ENCODE measurements around the gene MGLL. TPM values are rescaled to one million over a fixed set of nuclear protein-coding genes. Genes with fewer than 3 reads are reported as not detected.
A peak's percentile ranks its signal among the peaks of the same experiment; 100 is the strongest.

The MGLL gene
- total RNA-seq, 4 donors from 2014 or later, result 26.5 to 50.2 (median 43.8) TPM

DNA sequence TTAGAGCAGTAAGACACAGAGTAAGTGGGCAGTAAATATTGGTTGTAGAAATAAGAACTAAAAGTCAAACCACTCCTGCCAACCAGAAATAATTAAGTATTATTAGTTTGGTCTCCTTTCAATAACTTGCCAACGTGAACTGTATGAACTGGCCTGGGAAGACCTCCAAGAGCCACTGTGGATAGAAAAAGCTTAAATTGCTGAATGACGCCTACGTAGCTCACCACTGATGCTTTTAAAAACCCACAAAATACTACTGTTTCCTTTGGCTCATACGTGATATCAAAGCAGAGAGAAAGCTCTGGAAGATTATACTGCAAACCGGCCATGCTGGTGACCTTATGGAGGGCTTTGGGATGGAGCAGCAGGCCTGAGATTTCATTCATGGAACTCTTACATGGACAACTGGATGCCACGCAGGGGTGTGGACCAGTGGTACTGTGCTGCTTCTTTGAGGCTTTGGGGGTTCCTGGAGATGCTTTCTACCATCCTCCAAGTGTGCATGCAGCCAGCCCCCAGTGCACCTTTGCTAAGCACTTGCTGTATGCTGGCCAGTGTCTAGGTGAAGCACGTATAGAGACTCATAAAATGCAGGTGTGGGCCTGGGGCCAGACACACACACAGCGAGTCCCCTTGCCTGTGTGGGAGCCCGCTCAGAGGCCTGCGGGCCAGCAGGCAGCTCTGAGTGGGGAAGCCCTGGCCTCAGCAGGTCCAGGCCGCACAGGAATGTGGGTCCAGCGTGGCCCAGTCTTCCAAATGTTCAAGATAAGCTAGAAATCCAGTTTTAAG lies 82.8 kb downstream of the MGLL start:
- no peak for TF ChIP-seq POLR2A (IDR thresholded peaks at IDR 0.05)
- TF ChIP-seq, protein P1, sequence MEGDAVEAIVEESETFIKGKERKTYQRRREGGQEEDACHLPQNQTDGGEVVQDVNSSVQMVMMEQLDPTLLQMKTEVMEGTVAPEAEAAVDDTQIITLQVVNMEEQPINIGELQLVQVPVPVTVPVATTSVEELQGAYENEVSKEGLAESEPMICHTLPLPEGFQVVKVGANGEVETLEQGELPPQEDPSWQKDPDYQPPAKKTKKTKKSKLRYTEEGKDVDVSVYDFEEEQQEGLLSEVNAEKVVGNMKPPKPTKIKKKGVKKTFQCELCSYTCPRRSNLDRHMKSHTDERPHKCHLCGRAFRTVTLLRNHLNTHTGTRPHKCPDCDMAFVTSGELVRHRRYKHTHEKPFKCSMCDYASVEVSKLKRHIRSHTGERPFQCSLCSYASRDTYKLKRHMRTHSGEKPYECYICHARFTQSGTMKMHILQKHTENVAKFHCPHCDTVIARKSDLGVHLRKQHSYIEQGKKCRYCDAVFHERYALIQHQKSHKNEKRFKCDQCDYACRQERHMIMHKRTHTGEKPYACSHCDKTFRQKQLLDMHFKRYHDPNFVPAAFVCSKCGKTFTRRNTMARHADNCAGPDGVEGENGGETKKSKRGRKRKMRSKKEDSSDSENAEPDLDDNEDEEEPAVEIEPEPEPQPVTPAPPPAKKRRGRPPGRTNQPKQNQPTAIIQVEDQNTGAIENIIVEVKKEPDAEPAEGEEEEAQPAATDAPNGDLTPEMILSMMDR (IDR thresholded peaks at IDR 0.05 in 4 of 5, conservative IDR thresholded peaks at IDR 0.05 in 1 of 5), result no peak
- DNase-seq, result no peak
- ATAC-seq, result no peak
- Histone ChIP-seq H3K9me3 (no peaks in the 10 kb centered on the region), H3K27ac (peak overlapping the region; percentile 53 to 86 (median 78)), H3K4me1 (peaks cover 52 to 55% of the 10 kb centered on the region in 2 donors), H3K4me3 (no peak overlapping the region), H3K27me3 (no peaks in the 10 kb centered on the region), H3K36me3 (no peaks in the 10 kb centered on the region)
- intact Hi-C loops (cut with DNase I; ENCODE audit: low total_unique reads), result no loop called here
- in situ Hi-C loops (cut with MboI; ENCODE audit: low sequenced_read_pairs in 4 of 4), result no loop called here

DNA sequence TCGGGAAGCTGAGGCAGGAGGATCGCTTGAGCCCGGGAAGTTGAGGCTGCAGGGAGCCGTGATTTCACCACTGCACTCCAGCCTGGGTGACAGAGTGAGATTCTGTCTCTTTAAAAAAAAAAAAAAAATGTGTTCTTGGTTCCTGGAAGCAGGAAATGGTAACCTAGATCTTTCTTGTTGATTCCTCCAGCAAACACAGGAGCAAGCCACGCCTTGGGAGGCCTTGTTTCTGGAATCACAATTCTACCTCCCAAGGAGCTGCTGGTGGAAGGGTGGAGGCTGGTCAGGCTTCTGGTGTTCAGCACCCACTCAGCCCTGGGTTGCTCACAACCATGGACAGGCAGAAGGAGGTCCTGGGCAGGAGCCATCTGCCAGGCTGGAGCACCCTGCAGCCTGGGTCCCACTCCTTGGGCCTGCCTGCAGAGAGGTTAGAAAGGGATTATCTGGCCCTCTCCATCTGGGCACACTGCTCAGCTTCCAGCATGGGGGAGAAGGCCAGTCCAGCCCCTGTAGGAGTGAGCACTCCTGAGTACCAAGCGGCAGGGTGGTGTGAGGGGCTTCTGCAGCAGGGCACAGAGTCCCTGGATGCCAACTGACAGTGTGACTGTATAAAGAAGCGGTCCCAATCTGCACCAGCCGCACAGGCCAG lies 84.0 kb downstream of the MGLL start:
- H3K27ac ChIP-seq, result peak overlapping the region; percentile 53 to 86 (median 78)
- peaks cover 49 to 50% of the 10 kb centered on the region in 2 donors for H3K4me1 ChIP-seq
- no peaks in the 10 kb centered on the region for H3K9me3 ChIP-seq
- no peak overlapping the region for H3K4me3 ChIP-seq
- ATAC-seq (peak; percentile 35 to 43), DNase-seq (no peak)
- H3K27me3 ChIP-seq, result no peaks in the 10 kb centered on the region
- intact Hi-C loops (cut with DNase I; ENCODE audit: low total_unique reads) (no loop called here), in situ Hi-C loops (cut with MboI; ENCODE audit: low sequenced_read_pairs in 4 of 4) (no loop called here)
- H3K36me3 ChIP-seq, result no peaks in the 10 kb centered on the region
- TF ChIP-seq POLR2A (IDR thresholded peaks at IDR 0.05), result no peak
- TF ChIP-seq, protein P1 (IDR thresholded peaks at IDR 0.05 in 4 of 5, conservative IDR thresholded peaks at IDR 0.05 in 1 of 5), result no peak

DNA sequence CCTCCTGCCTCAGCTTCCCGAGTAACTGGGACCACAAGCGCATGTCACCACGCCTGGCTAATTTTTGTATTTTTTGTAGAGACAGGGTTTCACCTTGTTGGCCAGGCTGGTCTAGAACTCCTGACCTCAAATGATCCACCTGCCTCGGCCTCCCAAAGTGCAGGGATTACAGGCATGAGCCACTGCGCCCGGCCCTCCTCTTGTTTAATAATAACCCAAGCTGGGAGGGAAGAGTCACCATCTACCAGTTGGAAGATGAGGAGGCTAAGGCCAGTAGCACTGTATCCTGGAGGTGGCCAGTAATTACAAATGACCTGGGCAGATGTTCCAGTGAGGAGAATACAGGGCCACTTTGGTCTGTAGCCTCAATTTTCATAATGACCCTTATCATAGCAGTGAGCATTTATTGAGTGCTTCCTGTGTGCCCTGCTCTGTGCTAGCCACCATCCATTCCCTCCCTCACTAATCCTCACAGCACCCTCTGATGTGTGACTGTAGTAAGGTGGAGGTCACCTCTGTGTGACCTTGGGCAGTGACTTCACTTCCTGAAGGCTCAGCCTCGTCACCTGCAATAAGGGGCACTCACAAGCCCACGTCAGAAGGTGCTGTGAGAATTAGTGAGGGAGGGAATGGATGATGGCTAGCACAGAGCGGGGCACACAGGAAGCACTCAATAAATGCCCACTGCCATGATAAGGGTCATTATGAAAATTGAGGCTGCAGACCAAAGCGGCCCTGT lies 85.3 kb downstream of the MGLL start:
- Histone ChIP-seq H3K4me1 (peaks cover 45 to 52% of the 10 kb centered on the region in 2 donors), H3K27me3 (no peaks in the 10 kb centered on the region)
- intact Hi-C loops (cut with DNase I; ENCODE audit: low total_unique reads), result no loop called here

More for the DNA sequence above, 85.3 kb downstream of the MGLL start:
- in situ Hi-C loops (cut with MboI; ENCODE audit: low sequenced_read_pairs in 4 of 4), result no loop called here
- Histone ChIP-seq H3K36me3 (no peaks in the 10 kb centered on the region), H3K9me3 (no peaks in the 10 kb centered on the region), H3K4me3 (no peak overlapping the region), H3K27ac (peak overlapping the region; percentile 66 to 86 (median 74))
- TF ChIP-seq, protein P1 (IDR thresholded peaks at IDR 0.05 in 4 of 5, conservative IDR thresholded peaks at IDR 0.05 in 1 of 5), result no peak
- TF ChIP-seq POLR2A (IDR thresholded peaks at IDR 0.05), result no peak
- ATAC-seq (no peak), DNase-seq (no peak)

All from gastrocnemius medialis (tissue), 4 donors.